GM23248 (cell line): Measurements from ENCODE around the gene LMCD1. TPM values are rescaled to one million over a fixed set of nuclear protein-coding genes. Genes with fewer than 3 reads are reported as not detected.

ENCODE experiments used
- DNase-seq: peaks from one replicate; pipeline ENCODE4 v3.0.0-alpha.2; 2015
- H2AFZ ChIP-seq: fragments of 200-600 bp; sonication (generic); 2 replicates; pipeline ENCODE4 v1.6.1; 2016; ENCODE audit warnings: antibody characterized with exemption
- H3F3A ChIP-seq: fragments of 200-600 bp; sonication (generic); 2 replicates; pipeline ENCODE4 v1.6.1; 2016; ENCODE audit warnings: mild to moderate bottlenecking, antibody characterized with exemption, mixed run types; ENCODE audit not compliant: insufficient read depth
- H3K27ac ChIP-seq: fragments of 200-600 bp; sonication (generic); 2 replicates; pipeline ENCODE4 v1.5.1; 2016; ENCODE audit warnings: mild to moderate bottlenecking
- H3K27me3 ChIP-seq: fragments of 200-600 bp; sonication (generic); replicated peaks from 2 replicates; pipeline ENCODE4 v1.6.1; 2016; ENCODE audit warnings: mild to moderate bottlenecking; ENCODE audit not compliant: insufficient read depth
- H3K36me3 ChIP-seq: fragments of 200-600 bp; sonication (generic); 2 replicates; pipeline ENCODE4 v1.6.1; 2016; ENCODE audit warnings: low read depth, mild to moderate bottlenecking
- H3K4me1 ChIP-seq: fragments of 200-600 bp; sonication (generic); 2 replicates; pipeline ENCODE4 v1.6.1; 2016; ENCODE audit warnings: mild to moderate bottlenecking; ENCODE audit not compliant: insufficient read depth
- H3K4me2 ChIP-seq: fragments of 200-600 bp; sonication (generic); one replicate; pipeline ENCODE4 v1.6.1; 2016; ENCODE audit warnings: mild to moderate bottlenecking; ENCODE audit not compliant: unreplicated experiment
- H3K4me3 ChIP-seq: fragments of 200-600 bp; sonication (generic); 2 replicates; pipeline ENCODE4 v1.5.1; 2016; ENCODE audit warnings: mild to moderate bottlenecking
- H3K79me2 ChIP-seq: fragments of 200-600 bp; sonication (generic); 2 replicates; pipeline ENCODE4 v1.6.1; 2016; ENCODE audit warnings: mild to moderate bottlenecking; ENCODE audit not compliant: insufficient read depth
- H3K9ac ChIP-seq: fragments of 200-600 bp; sonication (generic); 2 replicates; pipeline ENCODE4 v1.6.1; 2016; ENCODE audit warnings: mild to moderate bottlenecking
- H3K9me2 ChIP-seq: fragments of 200-600 bp; sonication (generic); 2 replicates; pipeline ENCODE4 v1.6.1; 2016; ENCODE audit warnings: mixed run types, mild to moderate bottlenecking, moderate library complexity; ENCODE audit not compliant: insufficient read depth
- H3K9me3 ChIP-seq: fragments of 200-600 bp; sonication (generic); one replicate; pipeline ENCODE4 v1.6.1; 2017; ENCODE audit warnings: low read depth
- H4K20me1 ChIP-seq: fragments of 200-600 bp; sonication (generic); 2 replicates; pipeline ENCODE4 v1.6.0; 2016; ENCODE audit not compliant: insufficient read depth
- EZH2 ChIP-seq: fragments of 200-600 bp; sonication (generic); IDR thresholded peaks from 2 replicates; pipeline ENCODE4 v1.6.1; 2018; ENCODE audit warnings: antibody characterized with exemption, mild to moderate bottlenecking; ENCODE audit not compliant: insufficient read depth, poor library complexity, severe bottlenecking
- EZH2phosphoT487 ChIP-seq: fragments of 200-600 bp; sonication (generic); IDR thresholded peaks from 2 replicates; pipeline ENCODE4 v1.6.1; 2018; ENCODE audit warnings: antibody characterized with exemption, moderate library complexity, mild to moderate bottlenecking, low read depth; ENCODE audit not compliant: insufficient read depth
- WGBS, 2 experiments: methylation state at CpG; one replicate each; pipeline ENCODE4 v1.1.6; 2015 to 2017; ENCODE audit warnings: low lambda C conversion rate in 2 of 2, low coverage in 1 of 2; ENCODE audit errors: missing lambda C conversion rate in 2 of 2; 5-methylcytosine and 5-hydroxymethylcytosine counted together
- in situ Hi-C: fragments of 300-500 bp; cut with MboI; formaldehyde crosslinking; loops from 2 replicates; pipeline ENCODE4 v1.15.0; 2020
- polyA plus RNA-seq: library from polyadenylated mRNA; unstranded; fragments of >200 nt; fragmentation: Nextera tagmentation; extraction: Ambion mirVana; gene quantifications from 2 replicates; pipeline ENCODE4 v1.2.1, GENCODE V29; 2016
- total RNA-seq: library from RNA; depleted of rRNA; stranded (reverse); fragments of >200 nt; shearing (Covaris generic); gene quantifications from 2 replicates; pipeline ENCODE4 v1.2.3, GENCODE V29; 2014

LMCD1 gene
- total and polyA plus RNA-seq, 2 experiments from 2014 or later, result 187 to 259 TPM

DNA sequence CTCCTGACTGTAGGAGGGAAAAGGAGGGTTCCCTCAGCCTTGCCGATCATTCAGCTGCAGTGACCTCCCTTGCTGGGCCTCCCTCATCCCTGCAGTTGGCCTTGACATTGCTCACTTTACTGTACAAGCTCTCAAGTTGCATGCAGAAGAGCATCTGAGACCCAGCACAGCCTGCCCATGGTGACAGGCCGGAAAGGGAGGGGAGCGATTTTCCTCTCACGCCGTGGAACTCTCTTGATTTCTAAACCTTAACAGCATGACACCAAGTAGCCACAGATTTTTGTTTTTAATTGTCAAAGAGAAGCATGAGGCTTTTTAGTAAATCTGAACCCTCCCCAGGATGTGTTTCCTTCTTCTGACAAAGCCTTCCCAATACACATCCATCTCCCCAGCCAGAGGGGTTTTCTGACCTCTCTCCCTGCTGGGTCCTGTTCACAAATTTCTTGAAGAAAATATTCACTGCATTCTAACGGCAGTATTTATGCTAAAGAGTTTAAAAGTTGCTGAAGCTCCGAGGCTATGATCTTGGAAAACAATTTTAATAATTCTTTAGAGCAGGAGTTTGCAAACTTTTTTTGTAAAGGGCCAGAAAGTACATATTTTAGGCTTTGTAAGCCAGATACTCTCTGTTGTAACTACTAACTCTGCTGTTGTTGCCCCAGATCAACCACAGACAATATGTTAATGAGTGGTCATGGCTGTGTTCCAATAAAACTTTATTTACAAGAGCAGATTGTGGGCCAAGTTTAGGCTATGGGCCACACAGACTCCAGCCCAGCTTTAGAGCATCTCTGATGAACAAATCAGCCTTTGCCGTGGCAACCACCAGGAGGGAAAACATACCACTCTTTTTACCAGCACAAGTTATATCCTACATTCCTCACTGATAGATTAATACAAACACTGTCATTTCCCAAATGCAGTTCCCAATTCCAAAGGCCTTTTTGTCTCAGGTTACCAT lies 34.8 kb downstream of the LMCD1 start:
- Histone ChIP-seq H3K9me3 (no peaks in the 10 kb centered on the region), H3K27me3 (no peaks in the 10 kb centered on the region), H3K27ac (peak overlapping the region; percentile 49), H3K4me1 (peaks cover 28% of the 10 kb centered on the region), H3F3A (peaks cover 39% of the 10 kb centered on the region), H3K4me2 (no peak overlapping the region), H3K4me3 (no peak overlapping the region), H3K79me2 (no peaks in the 10 kb centered on the region), H3K36me3 (peaks cover 48% of the 10 kb centered on the region), H4K20me1 (no peaks in the 10 kb centered on the region), H2AFZ (no peak overlapping the region), H3K9me2 (no peaks in the 10 kb centered on the region), H3K9ac (no peak overlapping the region)
- peak; percentile 74 for DNase-seq
- WGBS, 2 experiments, result 96 to 97% methylated on average over 8 of the region's 8 CpGs
- in situ Hi-C loops, result no loop called here
- TF ChIP-seq EZH2 (no peak), EZH2phosphoT487 (no peak)

DNA sequence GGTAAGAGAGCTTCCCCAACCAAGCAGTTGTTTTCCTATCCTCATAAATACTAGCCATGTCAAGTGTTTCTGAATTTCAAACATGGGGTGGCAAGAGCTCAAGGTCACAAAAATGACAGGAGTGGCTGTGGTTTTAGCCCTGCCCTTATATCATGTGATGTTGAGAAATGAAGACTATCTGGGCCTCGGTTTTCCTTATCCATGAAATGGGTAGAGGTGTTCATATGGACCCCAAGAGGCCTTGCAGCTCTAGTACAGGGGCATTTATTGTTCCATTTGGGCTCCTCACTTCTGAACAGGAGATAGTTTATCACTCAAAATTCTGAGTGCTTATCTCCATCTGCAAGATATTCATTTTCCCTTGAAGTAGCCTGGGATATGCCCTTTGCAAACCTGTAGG lies 35.8 kb downstream of the LMCD1 start:
- TF ChIP-seq EZH2 (no peak), EZH2phosphoT487 (no peak)
- Histone ChIP-seq H3K36me3 (peaks cover 56% of the 10 kb centered on the region), H3K27ac (no peak overlapping the region)

DNA sequence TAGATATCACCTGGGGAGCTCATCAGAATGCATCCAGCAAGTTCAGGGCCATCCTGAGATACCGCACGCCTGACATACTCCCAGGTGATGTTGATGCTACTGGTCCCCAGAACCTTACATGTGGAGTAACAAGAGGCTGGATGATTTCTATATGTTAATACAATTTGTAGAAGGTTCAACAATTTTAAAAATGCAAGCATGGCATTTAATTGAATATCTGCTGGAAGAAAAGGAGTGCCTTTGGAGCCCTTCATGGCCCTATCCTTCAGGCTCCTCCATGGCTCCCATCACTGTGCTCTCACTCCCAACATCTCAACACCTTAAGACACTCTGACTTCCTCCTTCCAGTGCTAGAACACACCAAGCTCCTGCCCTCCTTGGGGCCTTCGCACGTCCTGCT lies 36.6 kb downstream of the LMCD1 start:
- no peaks in the 10 kb centered on the region for H3K9me2 ChIP-seq

More for the DNA sequence above, 35.8 kb downstream of the LMCD1 start:
- H3K27me3 ChIP-seq, result no peaks in the 10 kb centered on the region
- in situ Hi-C loops, result no loop called here
- no peaks in the 10 kb centered on the region for H4K20me1 ChIP-seq
- H3K9me2 ChIP-seq, result no peaks in the 10 kb centered on the region
- peaks cover 18% of the 10 kb centered on the region for H3K4me1 ChIP-seq
- no peak overlapping the region for H2AFZ ChIP-seq
- WGBS, 2 experiments, result 95 to 100% methylated on average over 1 of the region's 1 CpG
- no peak overlapping the region for H3K4me2 ChIP-seq
- no peak overlapping the region for H3K9ac ChIP-seq
- H3F3A ChIP-seq, result peaks cover 30% of the 10 kb centered on the region
- DNase-seq, result no peak
- no peak overlapping the region for H3K4me3 ChIP-seq
- no peaks in the 10 kb centered on the region for H3K9me3 ChIP-seq
- no peaks in the 10 kb centered on the region for H3K79me2 ChIP-seq

DNA sequence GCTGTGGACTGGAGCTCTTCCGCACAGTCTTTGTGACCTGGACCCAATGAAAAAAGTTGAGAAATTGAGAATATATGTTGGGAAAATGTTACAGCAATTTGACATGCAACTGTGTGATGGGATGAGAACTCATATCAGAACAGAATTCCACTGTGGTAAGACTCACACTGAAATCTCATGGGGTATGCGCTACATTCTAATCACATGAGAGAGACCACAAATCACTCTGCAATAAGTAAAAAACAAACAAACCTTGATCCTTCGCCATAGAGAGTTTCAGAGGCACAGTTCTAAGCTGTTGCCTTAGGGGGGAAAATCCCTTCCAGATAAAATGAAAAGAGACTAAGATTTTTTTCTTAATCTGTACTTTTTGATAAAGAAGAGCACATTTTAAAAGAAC lies 37.3 kb downstream of the LMCD1 start:
- peaks cover 60% of the 10 kb centered on the region for H3K36me3 ChIP-seq
- H3K27me3 ChIP-seq, result no peaks in the 10 kb centered on the region
- 94% methylated on average over 3 of the region's 3 CpGs for WGBS, 2 experiments
- H3K9me3 ChIP-seq, result no peaks in the 10 kb centered on the region
- no peak overlapping the region for H3K4me3 ChIP-seq
- no peak overlapping the region for H3K27ac ChIP-seq
- no peak overlapping the region for H2AFZ ChIP-seq
- no peak overlapping the region for H3K9ac ChIP-seq
- H3K4me1 ChIP-seq, result 0 out of 2 replicates have a peak, but pooled peaks cover 13% of the 10 kb centered on the region
- no peak overlapping the region for H3K4me2 ChIP-seq
- DNase-seq, result no peak
- no peak for TF ChIP-seq EZH2
- no peak for TF ChIP-seq EZH2phosphoT487
- H3K9me2 ChIP-seq, result no peaks in the 10 kb centered on the region
- H4K20me1 ChIP-seq, result no peaks in the 10 kb centered on the region
- in situ Hi-C loops, result no loop called here
- H3K79me2 ChIP-seq, result no peaks in the 10 kb centered on the region
- peaks cover 25% of the 10 kb centered on the region for H3F3A ChIP-seq

More for the DNA sequence above, 36.6 kb downstream of the LMCD1 start:
- no peaks in the 10 kb centered on the region for H3K9me3 ChIP-seq
- H4K20me1 ChIP-seq, result no peaks in the 10 kb centered on the region
- TF ChIP-seq EZH2phosphoT487 (no peak), EZH2 (no peak)
- H3K27me3 ChIP-seq, result no peaks in the 10 kb centered on the region
- 0 out of 2 replicates have a peak, but pooled peaks cover 13% of the 10 kb centered on the region for H3K4me1 ChIP-seq
- no peak overlapping the region for H3K27ac ChIP-seq
- no peak for DNase-seq
- peaks cover 30% of the 10 kb centered on the region for H3F3A ChIP-seq
- WGBS, 2 experiments, result 98 to 100% methylated on average over 4 of the region's 4 CpGs
- H3K79me2 ChIP-seq, result no peaks in the 10 kb centered on the region
- in situ Hi-C loops, result no loop called here
- H3K36me3 ChIP-seq, result peaks cover 60% of the 10 kb centered on the region
- H3K4me3 ChIP-seq, result no peak overlapping the region
- H3K4me2 ChIP-seq, result no peak overlapping the region
- no peak overlapping the region for H3K9ac ChIP-seq
- H2AFZ ChIP-seq, result no peak overlapping the region
